GM12891 (cell line): ENCODE results near the gene CARD19.

Experiments
- DNase-seq: peaks from one replicate; pipeline ENCODE4 v3.0.0; 2011; ENCODE audit warnings: low spot score; ENCODE audit not compliant: insufficient read length
- FAIRE-seq: peaks from 2 replicates; lab custom pipeline; 2011; peaks lifted over from hg19 to GRCh38; lab: Jason Lieb, UNC
- PAX5 ChIP-seq: IDR thresholded peaks from 2 replicates; pipeline ENCODE4 v1.6.1; 2011; ENCODE audit warnings: low read length, moderate library complexity, mild to moderate bottlenecking; ENCODE audit not compliant: insufficient read depth, severe bottlenecking
- POLR2A ChIP-seq: IDR thresholded peaks from 2 replicates; pipeline ENCODE4 v1.6.1; 2011; ENCODE audit warnings: low read depth, low read length, control low read depth
- POLR2AphosphoS5 ChIP-seq: IDR thresholded peaks from 2 replicates; pipeline ENCODE4 v1.6.1; 2011; ENCODE audit warnings: low read depth, low read length, control low read depth
- POU2F2 ChIP-seq: IDR thresholded peaks from 2 replicates; pipeline ENCODE4 v1.6.1; 2011; ENCODE audit warnings: low read depth, mild to moderate bottlenecking, control low read depth, low read length, moderate library complexity
- SPI1 ChIP-seq: IDR thresholded peaks from 2 replicates; pipeline ENCODE4 v1.6.1; 2011; ENCODE audit warnings: low read depth, low read length, control low read depth
- TAF1 ChIP-seq: IDR thresholded peaks from 2 replicates; pipeline ENCODE4 v1.6.1; 2011; ENCODE audit warnings: low read depth, low read length, control low read depth

Gene CARD19

DNA sequence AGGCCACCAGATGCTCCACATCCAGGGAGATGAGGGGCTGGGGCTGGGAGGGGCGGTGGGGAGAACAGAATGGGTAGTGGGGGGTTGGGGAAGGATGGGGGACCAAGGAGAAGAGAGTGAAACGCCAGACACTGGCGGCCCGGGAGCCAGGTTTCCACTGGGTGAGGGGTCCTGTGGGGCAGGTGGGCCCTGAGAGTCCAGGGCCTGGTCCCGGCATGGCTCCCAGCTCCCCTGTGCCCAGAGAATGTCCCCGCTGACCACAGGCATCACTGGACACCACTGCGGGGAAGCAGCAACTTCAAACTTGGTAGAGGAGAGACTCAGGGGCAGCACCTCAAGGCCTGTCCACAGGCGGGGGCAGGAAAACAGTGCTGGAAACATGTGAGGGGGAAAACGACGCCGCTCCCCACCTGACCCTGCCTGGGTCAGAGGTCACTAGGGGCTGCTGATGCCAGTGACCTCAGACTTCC, 24.9 kb downstream of the CARD19 start:
- FAIRE-seq (no peak), DNase-seq (no peak)
- TF ChIP-seq TAF1 (no peak), PAX5 (no peak)

DNA sequence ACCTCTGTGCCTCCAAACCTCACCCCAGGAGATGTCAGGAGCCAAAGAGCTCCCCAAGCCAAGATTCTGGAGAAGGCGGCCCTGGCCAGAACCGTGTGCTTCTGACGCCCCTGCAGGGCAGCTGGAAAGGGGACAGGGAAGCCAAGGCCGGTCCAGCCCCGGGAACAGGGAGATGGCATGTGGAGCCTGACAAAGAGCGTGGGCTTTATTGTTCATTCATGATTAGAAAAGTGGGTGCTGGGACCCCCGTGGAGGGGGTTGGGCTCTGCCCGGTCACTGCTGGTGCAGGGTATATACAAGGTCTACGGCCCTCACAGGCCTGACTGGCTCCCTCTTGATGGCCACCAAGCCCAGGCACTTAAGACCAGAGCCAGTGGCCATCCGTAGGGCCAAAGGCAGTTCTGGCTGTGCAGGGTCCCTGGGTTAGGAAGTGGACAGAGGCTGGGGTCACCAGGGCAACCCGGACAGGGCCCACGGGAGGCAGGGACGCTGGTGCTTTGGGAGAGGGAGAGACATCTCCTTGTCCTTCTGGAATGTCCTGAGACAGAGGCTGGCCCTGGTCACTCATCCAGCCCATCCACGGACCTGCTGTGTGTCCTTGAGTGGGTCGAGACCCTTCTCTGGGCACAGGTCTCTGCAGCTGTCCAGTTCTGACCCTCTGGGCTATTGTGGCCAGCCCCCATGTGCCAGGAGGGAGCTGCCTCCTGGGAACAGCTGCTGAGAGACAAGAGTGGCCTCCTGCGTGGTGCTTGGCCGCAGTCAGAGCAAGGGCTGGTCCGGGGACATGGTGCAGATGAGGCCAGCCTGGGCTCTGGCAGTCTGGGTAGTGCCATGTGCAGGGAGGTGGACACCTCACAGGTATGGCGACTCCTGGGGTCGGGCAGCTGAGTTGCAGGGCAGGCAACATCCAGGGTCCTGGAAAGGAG, 25.6 kb downstream of the CARD19 start:
- no peak for FAIRE-seq
- TF ChIP-seq POU2F2 (no peak), PAX5 (no peak), TAF1 (no peak), POLR2AphosphoS5 (no peak), SPI1 (no peak), POLR2A (no peak)
- no peak for DNase-seq

DNA sequence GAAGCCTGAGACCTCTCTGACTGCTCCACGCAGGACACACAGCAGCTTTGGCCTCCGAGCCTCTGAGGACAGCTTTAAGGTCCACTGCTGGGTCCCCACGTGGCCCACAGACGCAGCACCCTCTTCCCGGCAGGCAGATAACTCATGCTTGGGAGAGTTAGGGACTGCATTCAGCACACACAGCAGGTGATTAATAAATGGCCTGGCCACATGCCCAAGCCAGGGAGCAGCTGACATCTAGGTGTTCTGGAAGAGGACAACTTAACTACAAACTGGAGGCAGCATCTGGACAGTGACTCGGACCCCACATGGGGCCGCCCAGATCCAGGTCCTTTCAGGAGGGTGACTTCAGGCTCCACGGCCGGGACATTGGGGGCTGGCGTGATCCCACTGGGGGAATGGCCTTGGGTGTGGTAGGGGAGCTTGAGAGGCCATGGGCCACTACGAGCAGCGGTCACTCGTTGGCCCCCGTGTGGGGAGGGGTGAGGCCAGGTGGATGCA, 26.8 kb downstream of the CARD19 start:
- no peak for TF ChIP-seq POU2F2
- TF ChIP-seq PAX5: no peak
- TF ChIP-seq SPI1: no peak
- FAIRE-seq: no peak
- DNase-seq: no peak

DNA sequence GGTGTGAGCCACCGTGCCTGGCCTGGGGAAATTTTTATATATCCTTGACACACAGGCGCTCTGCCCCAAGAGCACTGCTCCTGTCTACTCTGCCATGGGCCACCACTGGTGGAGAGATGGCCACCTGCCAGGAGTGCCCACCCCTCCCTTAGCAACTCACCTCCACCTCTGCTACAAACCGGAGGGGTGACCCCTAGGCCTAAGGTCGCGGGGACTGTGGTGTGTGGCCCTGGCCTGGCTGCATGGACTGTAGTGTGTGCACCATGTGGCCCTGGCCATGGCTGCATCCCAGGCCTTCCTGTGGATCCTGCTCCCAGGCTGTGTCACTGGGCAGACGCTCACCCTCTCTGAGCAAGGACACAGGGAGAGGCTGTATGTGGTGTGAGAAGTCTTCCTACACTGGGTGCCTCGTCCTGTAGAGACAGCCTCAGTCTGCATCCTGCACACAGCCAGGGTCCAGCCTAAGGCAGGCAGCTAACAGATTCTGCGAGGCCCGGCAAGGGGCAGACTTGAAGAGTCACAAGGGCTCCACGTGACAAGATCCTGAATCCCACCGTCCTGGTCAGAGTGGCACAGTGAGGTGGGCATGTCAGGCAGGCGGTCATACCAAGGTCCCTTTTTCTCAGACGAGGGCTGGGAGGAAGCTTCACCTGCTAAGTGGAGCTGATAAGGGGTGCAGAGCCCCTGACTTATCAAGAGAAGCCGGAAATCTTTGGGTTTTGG, 27.7 kb downstream of the CARD19 start:
- FAIRE-seq: no peak

DNA sequence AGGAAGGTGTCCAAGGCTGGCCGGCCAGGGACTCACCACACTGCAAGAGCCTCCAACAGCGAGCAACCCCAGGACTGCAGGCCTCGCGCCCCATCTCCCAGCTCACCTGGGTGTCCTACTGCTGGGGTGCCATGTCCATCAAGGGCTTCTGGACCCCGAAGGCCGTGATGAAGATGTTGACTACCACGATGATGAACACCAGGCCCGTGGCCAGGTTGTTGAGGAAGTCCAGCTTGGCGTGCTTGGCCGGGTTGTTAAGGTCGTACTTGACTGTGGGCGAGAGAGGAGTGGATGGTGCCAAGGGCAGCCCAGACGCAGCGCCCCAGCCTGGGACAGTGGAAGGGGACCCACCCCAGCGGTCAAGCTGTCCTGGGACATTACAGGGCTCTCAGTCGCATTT, 28.8 kb downstream of the CARD19 start:
- FAIRE-seq: no peak
- peak; percentile 7 for DNase-seq
- TF ChIP-seq POLR2A (no peak), POLR2AphosphoS5 (no peak), TAF1 (no peak)

More for the DNA sequence above, 27.7 kb downstream of the CARD19 start:
- peak; percentile 9 for DNase-seq
- TF ChIP-seq POU2F2: no peak
- 0 out of 2 replicates have a peak, but pooled peaks have one; percentile 9 for TF ChIP-seq POLR2AphosphoS5

DNA sequence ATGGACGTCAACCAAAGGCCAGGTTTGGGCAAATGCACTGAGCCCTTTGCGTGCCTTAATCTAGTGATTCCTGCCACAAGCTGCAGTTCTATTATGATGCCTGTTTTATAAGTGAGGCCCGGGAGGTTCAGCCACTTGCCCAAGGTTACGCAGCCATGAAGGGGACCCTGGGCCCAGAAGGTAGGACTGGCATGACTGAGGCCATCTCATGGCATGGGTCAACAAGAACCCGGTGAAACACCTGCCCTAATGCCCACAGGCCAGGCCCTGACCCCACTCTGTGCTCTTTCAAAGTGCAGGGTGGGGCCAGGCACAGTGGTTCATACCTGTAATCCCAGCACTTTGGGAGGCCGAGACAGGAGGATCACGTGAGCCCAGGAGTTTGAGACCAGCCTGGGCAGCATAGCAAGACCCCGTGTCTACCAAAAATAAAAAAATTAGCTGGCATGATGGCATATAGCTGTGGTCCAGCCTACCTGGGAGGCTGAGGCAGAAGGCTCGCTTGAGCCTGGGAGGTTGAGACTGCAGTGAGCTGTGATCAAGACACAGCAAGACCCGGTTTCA, 29.4 kb downstream of the CARD19 start:
- no peak for DNase-seq
- no peak for FAIRE-seq
- no peak for TF ChIP-seq SPI1
- TF ChIP-seq TAF1: no peak
- TF ChIP-seq POLR2A: no peak
- no peak for TF ChIP-seq PAX5
- TF ChIP-seq POU2F2: no peak
- no peak for TF ChIP-seq POLR2AphosphoS5

DNA sequence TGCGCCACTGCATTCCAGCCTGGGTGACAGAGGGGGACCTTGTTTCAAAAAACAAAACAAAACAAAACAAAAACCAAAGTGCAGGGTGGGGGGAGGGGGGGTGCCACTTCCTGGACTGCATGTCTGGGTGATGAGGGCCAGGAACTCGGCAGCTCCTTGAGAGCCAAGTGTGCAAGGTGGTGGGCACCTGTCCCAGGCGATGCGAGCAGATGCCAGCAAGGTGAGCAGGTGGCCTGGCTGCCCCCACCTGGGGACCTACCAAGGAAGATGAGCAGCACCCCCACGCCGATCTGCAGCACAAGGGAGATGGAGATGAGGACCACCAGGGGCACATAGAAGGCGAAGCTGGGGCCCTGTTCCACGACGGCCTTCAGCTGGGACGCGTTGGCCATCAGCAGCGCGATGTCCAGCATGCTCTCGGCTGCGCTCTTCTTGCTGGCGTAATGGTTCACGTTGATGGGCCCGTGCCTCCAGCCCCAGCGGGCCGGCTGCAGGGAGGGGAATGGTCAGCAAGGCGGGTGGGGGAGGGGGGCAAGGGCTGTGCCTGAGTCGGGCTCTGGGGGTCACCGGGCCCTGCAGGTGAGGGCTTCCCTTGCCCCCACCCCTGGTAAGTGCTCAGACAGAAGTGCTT, 30.2 kb downstream of the CARD19 start:
- FAIRE-seq (peak; percentile 20), DNase-seq (peak; percentile 32)
- TF ChIP-seq POLR2A: no peak
- TF ChIP-seq POU2F2: no peak
- TF ChIP-seq TAF1: no peak
- TF ChIP-seq SPI1: no peak
- TF ChIP-seq POLR2AphosphoS5: no peak
- TF ChIP-seq PAX5: no peak

DNA sequence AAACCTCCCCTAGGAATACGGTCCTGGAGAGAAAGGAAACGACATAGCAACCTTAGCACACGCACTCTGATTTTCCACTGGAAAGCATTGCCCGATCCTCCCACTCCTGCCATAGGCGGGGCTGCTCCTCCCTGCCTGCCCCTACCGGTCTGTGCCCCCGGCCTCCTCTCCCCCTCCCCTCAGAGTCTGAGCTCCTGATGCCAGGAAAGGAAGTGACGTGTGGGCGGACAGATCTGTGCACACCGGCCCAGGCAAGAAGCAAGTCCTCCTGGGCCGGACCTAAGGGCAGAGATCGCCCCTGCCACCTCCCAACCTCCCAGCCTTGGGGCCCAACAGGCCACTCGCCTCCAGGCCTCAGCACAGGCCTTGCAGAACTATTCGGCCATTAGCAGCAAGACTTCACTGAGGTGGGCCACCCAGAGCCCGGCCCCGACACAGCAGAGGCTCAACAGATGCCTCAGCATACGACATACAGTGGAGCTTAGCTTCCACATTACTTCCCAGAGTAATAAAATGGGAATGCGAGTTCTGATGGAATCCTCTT, 30.9 kb downstream of the CARD19 start:
- TF ChIP-seq TAF1: no peak
- TF ChIP-seq SPI1: no peak
- no peak for TF ChIP-seq POU2F2
- no peak for TF ChIP-seq POLR2A
- TF ChIP-seq PAX5: no peak
- TF ChIP-seq POLR2AphosphoS5: no peak
- DNase-seq (no peak), FAIRE-seq (no peak)

DNA sequence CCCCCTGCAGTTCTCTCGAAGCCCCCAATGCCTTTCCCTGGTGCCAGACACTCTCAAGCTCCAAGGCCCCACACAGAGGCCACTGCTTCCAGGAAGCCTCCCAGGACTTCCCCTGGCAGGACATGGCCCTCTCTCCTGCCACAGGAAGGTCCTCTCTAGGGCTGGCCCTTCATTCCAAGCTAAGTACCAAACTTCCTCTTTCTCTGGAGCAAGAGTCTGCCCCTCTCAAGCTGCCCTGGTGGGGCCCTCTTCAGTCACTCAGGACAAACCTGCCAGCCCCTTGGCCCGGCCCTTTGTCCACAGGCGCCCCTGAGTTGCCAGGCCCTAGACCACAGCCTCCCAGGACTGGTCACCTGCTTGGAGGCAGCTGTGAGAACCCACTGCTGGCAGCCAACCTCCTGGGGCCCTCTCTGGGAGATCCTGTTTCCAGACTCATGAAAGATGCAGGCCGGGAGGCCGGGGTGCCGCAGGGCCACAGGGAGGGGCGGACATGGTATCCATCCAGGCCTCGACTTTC, 31.4 kb downstream of the CARD19 start:
- no peak for TF ChIP-seq PAX5
- no peak for TF ChIP-seq POU2F2
- no peak for TF ChIP-seq SPI1
- no peak for TF ChIP-seq POLR2AphosphoS5
- no peak for TF ChIP-seq TAF1
- TF ChIP-seq POLR2A: no peak
- DNase-seq (no peak), FAIRE-seq (no peak)
